Smooth muscle cell (in vitro differentiated cells): ENCODE measurements around the gene SLC25A43. TPM values are rescaled to one million over a fixed set of nuclear protein-coding genes. Genes with fewer than 3 reads are reported as not detected.

ENCODE experiments used
- DNase-seq: peaks from one replicate; lab custom pipeline; 2025; ENCODE audit not compliant: unreplicated experiment; lab: John Stamatoyannopoulos, UW
- H2AFZ ChIP-seq: fragments of 200-600 bp; sonication (generic); 2 replicates; pipeline ENCODE4 v1.6.0; 2016; ENCODE audit warnings: antibody characterized with exemption, low read depth, mild to moderate bottlenecking
- H3F3A ChIP-seq: fragments of 200-600 bp; sonication (generic); 2 replicates; pipeline ENCODE4 v1.6.0; 2017; ENCODE audit warnings: antibody characterized with exemption, low read depth
- H3K27ac ChIP-seq: fragments of 200-600 bp; sonication (generic); 2 replicates; pipeline ENCODE4 v1.5.1; 2016; ENCODE audit warnings: low read depth, mild to moderate bottlenecking
- H3K27me3 ChIP-seq: fragments of 200-600 bp; sonication (generic); 2 replicates; pipeline ENCODE4 v1.6.1; 2016; ENCODE audit warnings: low read depth, mild to moderate bottlenecking
- H3K36me3 ChIP-seq: fragments of 200-600 bp; sonication (generic); 2 replicates; pipeline ENCODE4 v1.5.1; 2016; ENCODE audit warnings: low read depth
- H3K4me1 ChIP-seq: fragments of 200-600 bp; sonication (generic); 2 replicates; pipeline ENCODE4 v1.5.1; 2016; ENCODE audit warnings: low read depth
- H3K4me2 ChIP-seq: fragments of 200-600 bp; sonication (generic); 2 replicates; pipeline ENCODE4 v1.6.0; 2016; ENCODE audit warnings: mild to moderate bottlenecking
- H3K4me3 ChIP-seq: fragments of 200-600 bp; sonication (generic); 2 replicates; pipeline ENCODE4 v1.5.1; 2016; ENCODE audit warnings: mild to moderate bottlenecking
- H3K79me2 ChIP-seq: fragments of 200-600 bp; sonication (generic); 2 replicates; pipeline ENCODE4 v1.6.0; 2016; ENCODE audit warnings: low read depth, mild to moderate bottlenecking
- H3K9ac ChIP-seq: fragments of 200-600 bp; sonication (generic); 2 replicates; pipeline ENCODE4 v1.6.0; 2016; ENCODE audit warnings: low read depth
- H3K9me3 ChIP-seq: fragments of 200-600 bp; sonication (generic); replicated peaks from 2 replicates; pipeline ENCODE4 v1.5.1; 2016; ENCODE audit warnings: low read depth
- H4K20me1 ChIP-seq: fragments of 200-600 bp; sonication (generic); 2 replicates; pipeline ENCODE4 v1.6.0; 2016; ENCODE audit warnings: low read depth
- WGBS: methylation state at CpG from one replicate; pipeline ENCODE4 v1.1.7; 2016; ENCODE audit warnings: low lambda C conversion rate; 5-methylcytosine and 5-hydroxymethylcytosine counted together
- polyA plus RNA-seq: library from polyadenylated mRNA; unstranded; fragments of >200 nt; fragmentation: Nextera tagmentation; extraction: Ambion mirVana; gene quantifications from 2 replicates; pipeline ENCODE4 v1.2.1, GENCODE V29; 2016
- total RNA-seq: library from RNA; depleted of rRNA; stranded (reverse); fragments of >200 nt; gene quantifications from 2 replicates; pipeline ENCODE4 v1.2.3, GENCODE V29; 2014
- TF ChIP-seq, protein P1 (sequence below): fragments of 200-600 bp; sonication (generic); IDR thresholded peaks from 2 replicates; pipeline ENCODE4 v1.5.1; 2017; ENCODE audit warnings: borderline replicate concordance, mild to moderate bottlenecking, antibody characterized with exemption; ENCODE audit not compliant: insufficient read depth, poor library complexity, severe bottlenecking

The SLC25A43 gene
- total and polyA plus RNA-seq, 2 experiments from 2014 or later, result 15.4 to 15.6 TPM

GRCh38 chrX:119475389-119476101, 76.4 kb downstream of the SLC25A43 start:
- Histone ChIP-seq H3K79me2 (no peaks in the 10 kb centered on the region), H3K9ac (no peak overlapping the region), H4K20me1 (no peaks in the 10 kb centered on the region), H3K4me1 (no peaks in the 10 kb centered on the region), H3K27me3 (no peaks in the 10 kb centered on the region), H3K4me3 (no peak overlapping the region), H3K4me2 (no peak overlapping the region), H3F3A (no peaks in the 10 kb centered on the region), H3K27ac (no peak overlapping the region), H3K36me3 (no peaks in the 10 kb centered on the region), H3K9me3 (no peaks in the 10 kb centered on the region), H2AFZ (no peak overlapping the region)
- TF ChIP-seq, protein P1, sequence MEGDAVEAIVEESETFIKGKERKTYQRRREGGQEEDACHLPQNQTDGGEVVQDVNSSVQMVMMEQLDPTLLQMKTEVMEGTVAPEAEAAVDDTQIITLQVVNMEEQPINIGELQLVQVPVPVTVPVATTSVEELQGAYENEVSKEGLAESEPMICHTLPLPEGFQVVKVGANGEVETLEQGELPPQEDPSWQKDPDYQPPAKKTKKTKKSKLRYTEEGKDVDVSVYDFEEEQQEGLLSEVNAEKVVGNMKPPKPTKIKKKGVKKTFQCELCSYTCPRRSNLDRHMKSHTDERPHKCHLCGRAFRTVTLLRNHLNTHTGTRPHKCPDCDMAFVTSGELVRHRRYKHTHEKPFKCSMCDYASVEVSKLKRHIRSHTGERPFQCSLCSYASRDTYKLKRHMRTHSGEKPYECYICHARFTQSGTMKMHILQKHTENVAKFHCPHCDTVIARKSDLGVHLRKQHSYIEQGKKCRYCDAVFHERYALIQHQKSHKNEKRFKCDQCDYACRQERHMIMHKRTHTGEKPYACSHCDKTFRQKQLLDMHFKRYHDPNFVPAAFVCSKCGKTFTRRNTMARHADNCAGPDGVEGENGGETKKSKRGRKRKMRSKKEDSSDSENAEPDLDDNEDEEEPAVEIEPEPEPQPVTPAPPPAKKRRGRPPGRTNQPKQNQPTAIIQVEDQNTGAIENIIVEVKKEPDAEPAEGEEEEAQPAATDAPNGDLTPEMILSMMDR, result no peak
- no peak for DNase-seq
- WGBS, result 62% methylated on average over 11 of the region's 11 CpGs

DNA sequence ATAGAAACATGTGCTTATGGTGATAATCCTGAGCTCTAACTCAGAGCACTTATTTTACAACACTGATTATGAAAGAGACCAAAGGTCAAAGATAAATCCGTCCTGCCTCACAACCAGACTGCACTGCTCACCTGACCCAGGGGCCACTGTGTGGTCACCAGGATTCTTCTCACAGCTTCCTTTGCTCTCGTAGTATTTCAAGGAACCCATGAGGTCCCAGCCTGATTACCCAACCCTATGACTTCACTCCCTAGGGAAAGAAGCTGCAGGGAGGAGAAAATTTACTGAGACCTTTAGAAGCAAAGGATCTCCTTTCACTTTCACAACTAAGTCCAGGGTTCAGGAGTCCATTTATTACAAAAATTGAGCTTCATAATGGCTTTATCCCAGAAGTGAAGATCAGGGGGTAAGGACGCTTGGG, 78.7 kb downstream of the SLC25A43 start:
- Histone ChIP-seq H3K36me3 (no peaks in the 10 kb centered on the region), H3K9me3 (no peaks in the 10 kb centered on the region), H3K4me3 (no peak overlapping the region), H3K79me2 (no peaks in the 10 kb centered on the region), H3K4me2 (no peak overlapping the region), H3K4me1 (no peaks in the 10 kb centered on the region), H3K9ac (no peak overlapping the region), H3K27ac (no peak overlapping the region), H2AFZ (no peak overlapping the region), H4K20me1 (no peaks in the 10 kb centered on the region), H3F3A (no peaks in the 10 kb centered on the region), H3K27me3 (no peaks in the 10 kb centered on the region)
- TF ChIP-seq, protein P1, result no peak
- 54% methylated on average over 3 of the region's 3 CpGs for WGBS
- no peak for DNase-seq

DNA sequence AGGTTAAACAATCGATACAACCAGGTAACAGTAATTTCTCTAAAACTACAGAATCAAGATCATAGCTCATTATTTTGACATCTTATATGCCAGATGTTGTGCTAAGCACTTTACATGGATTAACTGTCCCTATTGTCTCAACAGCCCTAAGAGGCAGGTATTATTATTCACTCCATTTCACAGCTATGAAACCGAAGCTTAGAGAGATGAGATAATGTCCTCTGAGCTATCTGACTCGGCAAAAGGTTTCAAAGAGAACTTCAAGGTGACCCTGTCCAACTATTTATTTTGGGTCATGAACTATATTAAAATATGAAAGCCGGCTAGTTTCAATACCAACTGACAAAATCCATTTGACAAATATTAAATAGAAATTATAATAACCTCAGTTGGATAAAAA, 79.4 kb downstream of the SLC25A43 start:
- H3K79me2 ChIP-seq, result no peaks in the 10 kb centered on the region
- H3K27ac ChIP-seq, result no peak overlapping the region

More for the DNA sequence above, 79.4 kb downstream of the SLC25A43 start:
- 91% methylated on average over 4 of the region's 4 CpGs for WGBS
- Histone ChIP-seq H4K20me1 (no peaks in the 10 kb centered on the region), H2AFZ (no peak overlapping the region), H3K27me3 (no peaks in the 10 kb centered on the region), H3K36me3 (no peaks in the 10 kb centered on the region), H3F3A (no peaks in the 10 kb centered on the region), H3K4me1 (no peaks in the 10 kb centered on the region), H3K9me3 (no peaks in the 10 kb centered on the region), H3K9ac (no peak overlapping the region), H3K4me2 (no peak overlapping the region), H3K4me3 (no peak overlapping the region)
- DNase-seq, result no peak
- TF ChIP-seq, protein P1, result no peak
